ENCODE measurements around the gene SEC63.

SEC63 gene

GRCh38 chr6:107819964-107820337 lies 138.1 kb downstream of the SEC63 start:
- DNase-seq (ENCODE audit: low read depth, low spot score): no peak

- no peak for DNase-seq (ENCODE audit: low read depth, low spot score)
Measured at GRCh38 chr6:107819217-107819616, 138.8 kb downstream of the SEC63 start.

GRCh38 chr6:107818272-107818671 lies 139.7 kb downstream of the SEC63 start:
- DNase-seq (ENCODE audit: low read depth, low spot score): no peak

GRCh38 chr6:107817784-107818183 lies 140.2 kb downstream of the SEC63 start:
- DNase-seq (ENCODE audit: low read depth, low spot score): no peak
